GM18867 (cell line): ENCODE results near the gene AKAP1.

Experiments used
- ATAC-seq: cut with Tn5 transposase; IDR thresholded peaks from one replicate; pipeline ENCODE4 v1.9.1; 2021; ENCODE audit warnings: mild to moderate bottlenecking, moderate library complexity; ENCODE audit not compliant: unreplicated experiment

AKAP1 gene

GRCh38 chr17:57125866-57126265 lies 40.8 kb downstream of the AKAP1 start:
- ATAC-seq: no peak

GRCh38 chr17:57130708-57131461 lies 45.8 kb downstream of the AKAP1 start:
- no peak for ATAC-seq

- ATAC-seq: no peak
Observed at GRCh38 chr17:57132663-57133062, 47.6 kb downstream of the AKAP1 start.

DNA sequence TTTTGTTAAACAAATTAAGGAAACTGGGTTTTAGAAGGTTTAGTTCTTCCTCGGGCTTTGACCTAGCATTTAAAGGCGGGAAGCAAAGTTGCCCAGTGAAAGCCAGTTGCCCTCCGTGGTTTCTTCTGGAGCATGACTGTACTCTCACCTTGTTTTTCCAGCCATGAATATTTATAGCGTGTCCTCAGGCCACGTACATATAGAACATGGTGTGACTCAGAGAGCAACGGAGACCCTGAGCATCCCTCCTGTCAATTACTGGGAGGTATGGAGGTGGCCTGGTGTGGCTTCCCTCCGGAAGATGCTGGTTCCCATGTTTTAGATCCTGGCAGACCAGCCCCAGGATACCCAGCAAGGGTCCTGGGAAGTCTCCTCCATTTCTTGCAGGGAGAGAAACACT lies 48.4 kb downstream of the AKAP1 start:
- ATAC-seq: no peak

DNA sequence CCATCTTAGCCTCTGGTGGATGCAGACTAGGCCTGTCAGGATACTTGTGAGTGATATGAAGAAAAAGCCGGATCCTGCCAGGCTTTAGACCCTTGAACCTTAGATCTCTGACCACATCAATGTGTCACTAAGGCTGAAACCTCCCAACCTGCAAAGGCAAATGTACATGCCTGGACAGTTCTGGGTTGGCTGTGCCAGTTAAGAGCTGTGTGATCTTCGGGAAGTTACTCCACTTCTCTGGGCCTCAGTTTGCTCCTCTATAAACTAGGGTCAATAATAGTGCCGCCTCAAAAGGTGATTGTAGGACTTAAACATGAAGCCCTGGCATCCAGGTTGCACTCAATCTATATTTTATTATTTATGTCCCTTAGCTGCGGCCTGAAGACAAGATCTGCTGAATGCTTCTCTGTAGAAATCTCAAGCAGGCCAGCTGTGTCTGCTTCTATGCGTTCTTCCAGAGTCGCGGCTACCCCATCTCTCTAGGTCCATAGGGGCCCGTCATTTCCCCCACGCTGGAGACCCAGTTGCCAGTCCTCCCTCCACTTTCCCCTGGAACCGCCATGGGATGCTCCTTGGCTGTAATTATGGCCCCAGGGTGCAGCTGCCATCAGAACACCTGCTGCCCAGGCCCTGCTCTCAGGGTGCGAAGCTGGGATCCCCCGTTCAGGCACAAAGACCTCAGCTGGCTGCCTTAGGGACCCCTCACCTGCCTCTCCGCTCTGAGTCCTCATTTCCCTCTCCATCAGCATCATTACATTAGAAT lies 50.2 kb downstream of the AKAP1 start:
- no peak for ATAC-seq

GRCh38 chr17:57135789-57136291 lies 50.8 kb downstream of the AKAP1 start:
- ATAC-seq: no peak

GRCh38 chr17:57136355-57136754 lies 51.3 kb downstream of the AKAP1 start:
- no peak for ATAC-seq

DNA sequence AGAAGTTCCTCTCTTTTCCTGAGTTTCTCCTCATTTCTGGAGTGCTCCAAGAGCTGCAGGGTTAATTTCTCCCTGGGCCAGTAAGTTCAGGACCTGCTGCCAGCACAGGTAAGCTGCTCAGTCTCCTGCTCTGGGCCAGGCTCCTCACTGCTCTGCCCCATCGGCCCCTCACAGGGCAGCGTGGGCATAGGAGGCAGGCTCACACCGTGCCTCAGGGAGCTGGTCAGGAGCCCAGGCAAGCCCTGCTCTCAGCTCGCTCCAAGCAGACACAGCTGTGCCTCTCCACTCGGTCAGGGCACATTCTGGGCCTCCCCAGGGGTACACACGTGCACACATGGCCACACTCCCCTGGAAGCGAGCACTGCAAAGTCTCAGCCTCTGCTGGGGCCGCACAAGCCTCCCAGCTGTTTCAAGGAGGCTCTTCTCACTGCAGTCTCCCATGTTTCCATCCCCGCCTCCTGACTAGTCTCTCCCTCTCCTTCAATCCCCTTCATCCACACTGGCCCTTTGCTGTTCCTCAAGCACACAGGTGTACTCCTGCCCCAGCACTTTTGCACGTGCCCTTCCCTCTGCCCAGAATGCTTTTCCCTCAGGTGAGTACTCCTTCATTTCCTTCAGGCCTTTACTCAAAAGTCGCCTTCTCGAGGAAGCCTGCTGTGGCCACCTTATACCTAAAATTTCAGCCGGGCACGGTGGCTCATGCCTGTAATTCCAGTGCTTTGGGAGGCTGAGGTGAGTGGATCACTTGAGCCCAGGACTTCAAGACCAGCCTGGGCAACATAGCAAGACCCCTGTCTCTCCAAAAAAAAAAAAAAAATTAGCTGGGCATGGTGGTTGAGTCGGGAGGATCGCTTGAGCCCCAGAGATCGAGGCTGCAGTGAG lies 53.2 kb downstream of the AKAP1 start:
- no peak for ATAC-seq

DNA sequence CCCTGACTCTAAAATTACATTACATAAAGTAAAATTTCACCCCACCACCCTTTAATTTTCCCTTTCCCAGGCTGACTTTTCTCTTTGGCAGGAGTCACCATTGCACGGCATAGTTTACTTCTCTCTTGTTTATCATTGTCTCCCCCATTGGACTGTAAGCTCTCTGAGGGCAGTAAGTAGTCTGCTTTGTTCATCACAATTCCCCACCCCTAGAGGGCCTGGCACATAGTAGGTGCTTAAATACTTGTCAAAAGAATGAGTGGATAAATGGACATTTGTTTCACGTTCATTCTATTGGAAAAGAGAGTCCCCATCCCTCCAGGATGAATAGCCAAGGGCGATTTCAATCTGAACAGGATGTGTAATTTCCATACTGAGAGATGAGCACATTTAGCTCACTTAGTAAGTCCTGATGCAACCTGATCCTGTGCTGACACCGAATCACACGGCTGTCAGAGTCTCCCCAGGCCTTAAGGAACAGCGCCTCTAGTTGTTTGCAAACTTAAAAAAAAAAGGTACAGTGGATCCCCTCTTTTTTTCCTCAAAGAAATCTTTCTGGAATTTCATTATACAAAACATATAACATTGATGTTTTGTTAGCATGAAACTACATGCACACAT lies 54.0 kb downstream of the AKAP1 start:
- no peak for ATAC-seq

- no peak for ATAC-seq
Observed at GRCh38 chr17:57140316-57140715, 55.3 kb downstream of the AKAP1 start.

DNA sequence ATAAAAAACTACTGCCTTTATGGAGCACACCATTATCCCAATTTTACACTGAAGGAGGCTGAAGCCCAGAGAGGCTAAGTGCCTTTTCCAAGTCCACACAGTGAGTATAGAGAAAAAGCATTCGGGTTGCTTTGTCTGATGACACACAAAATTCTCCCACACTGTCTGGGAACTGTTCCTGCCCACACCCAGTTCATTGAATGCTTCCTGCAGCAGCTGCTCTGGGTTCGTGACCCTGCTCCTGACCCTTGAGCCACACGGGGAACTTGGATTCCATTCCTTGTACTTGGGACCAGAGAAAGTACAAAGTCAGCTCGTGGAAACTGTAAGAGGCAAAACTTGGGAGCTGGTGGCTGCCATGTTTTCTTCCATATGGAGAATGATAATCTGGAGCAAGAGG lies 57.9 kb downstream of the AKAP1 start:
- ATAC-seq: no peak

DNA sequence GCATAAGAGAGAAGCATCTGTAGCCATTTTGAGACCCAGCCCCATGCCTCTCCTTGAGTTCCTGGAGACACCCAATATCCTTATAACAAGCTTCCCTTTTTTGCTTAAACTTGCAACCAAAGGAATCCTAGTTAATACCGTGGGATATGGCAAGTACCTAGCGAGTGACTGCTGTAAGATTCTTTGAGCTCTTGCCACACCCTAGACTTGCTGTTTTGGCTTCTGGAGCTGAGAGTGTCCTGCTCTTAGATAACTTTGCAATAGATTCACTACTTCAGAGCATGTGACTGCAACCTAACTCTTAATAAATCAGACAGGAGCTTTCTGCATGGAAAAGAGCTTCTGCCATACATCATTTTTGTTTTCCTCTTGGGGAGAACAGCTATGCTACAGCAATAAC lies 58.3 kb downstream of the AKAP1 start:
- no peak for ATAC-seq

DNA sequence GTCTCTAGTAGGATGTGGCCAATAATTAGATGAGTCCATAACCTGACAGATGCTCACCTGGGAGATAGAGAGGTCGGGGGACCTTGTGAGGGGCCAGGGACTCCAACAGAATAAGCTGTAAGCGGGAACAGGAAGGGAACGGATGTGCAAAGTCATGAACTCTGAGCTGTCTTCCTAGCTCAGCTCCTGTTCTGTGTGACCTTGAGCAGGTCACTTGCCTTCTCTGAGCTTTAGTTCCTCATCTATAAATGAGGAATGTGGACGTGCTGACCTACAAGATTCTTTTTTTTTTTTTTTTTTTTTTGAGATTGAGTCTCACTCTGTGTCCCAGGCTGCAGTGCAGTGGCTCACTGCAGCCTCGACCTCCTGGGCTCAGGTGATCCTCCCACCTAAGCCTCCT lies 58.9 kb downstream of the AKAP1 start:
- ATAC-seq: no peak

- ATAC-seq: no peak
Observed at GRCh38 chr17:57144567-57144966, 59.5 kb downstream of the AKAP1 start.

DNA sequence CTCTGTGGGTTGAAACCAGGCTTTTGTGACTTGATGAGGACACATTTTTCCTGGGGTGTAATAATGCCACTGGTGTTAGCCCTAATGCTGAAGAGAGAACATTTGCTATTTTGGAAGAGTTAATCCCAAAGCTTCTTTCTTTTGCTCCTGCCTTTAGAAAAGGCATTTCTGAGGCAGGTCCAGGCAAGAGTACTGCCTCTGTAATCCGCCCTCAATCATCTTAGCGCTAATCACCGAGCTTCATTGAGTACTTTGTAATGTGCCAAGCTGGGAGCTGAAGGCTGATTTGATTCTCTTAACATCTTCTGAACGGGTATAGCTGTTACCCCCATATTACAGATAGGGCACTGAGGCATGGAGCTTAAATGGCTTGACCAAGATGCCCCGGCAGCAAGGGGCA lies 60.3 kb downstream of the AKAP1 start:
- no peak for ATAC-seq

GRCh38 chr17:57146273-57146672 lies 61.2 kb downstream of the AKAP1 start:
- ATAC-seq: no peak

GRCh38 chr17:57151798-57152197 lies 66.8 kb downstream of the AKAP1 start:
- no peak for ATAC-seq

GRCh38 chr17:57152967-57153528 lies 68.0 kb downstream of the AKAP1 start:
- ATAC-seq: no peak

GRCh38 chr17:57154921-57155320 lies 69.9 kb downstream of the AKAP1 start:
- no peak for ATAC-seq

DNA sequence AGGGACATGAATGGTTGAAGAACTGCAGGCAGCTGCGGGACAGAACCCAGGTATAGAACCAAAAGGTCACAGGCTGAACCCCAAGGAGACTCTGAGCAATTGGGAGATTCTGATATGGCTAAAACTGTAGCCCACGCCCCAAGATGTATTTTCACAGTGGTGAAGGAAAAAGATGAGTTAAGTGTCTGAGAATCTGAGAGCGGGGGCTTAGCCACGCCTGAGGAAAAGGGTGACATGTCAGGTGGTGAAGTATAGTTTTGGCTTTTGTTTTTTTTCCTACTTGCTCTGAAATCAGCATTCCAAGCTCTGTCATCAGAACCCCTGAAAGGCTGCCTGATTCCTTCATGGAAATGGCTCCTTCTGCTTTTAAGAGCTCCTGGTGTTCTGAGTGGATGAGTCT lies 73.3 kb downstream of the AKAP1 start:
- ATAC-seq: no peak

DNA sequence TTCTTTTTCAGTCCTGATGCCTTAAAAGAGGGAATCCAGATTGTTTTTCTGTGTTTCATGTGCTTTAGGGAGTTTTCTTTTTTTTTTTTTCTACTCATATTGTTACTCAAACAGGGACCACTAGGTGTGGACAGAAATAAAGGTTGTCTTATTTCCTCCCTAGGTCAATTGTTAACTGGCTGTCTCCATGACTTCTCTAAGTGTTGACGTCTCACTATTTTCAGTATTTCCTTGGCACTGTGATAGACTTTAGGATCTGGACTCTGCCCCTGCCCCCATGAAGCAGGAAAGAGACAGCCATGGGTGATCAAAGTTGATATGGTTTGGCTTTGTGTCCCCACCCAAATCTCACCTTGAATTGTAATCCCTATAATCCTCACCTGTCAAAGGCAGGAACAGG lies 73.7 kb downstream of the AKAP1 start:
- ATAC-seq: no peak
